MCF 10A (cell line): ENCODE data around the gene SLC22A12. TPM values are rescaled to one million over a fixed set of nuclear protein-coding genes. Genes with fewer than 3 reads are reported as not detected.

Experiments
- BruUV-seq: library from RNA; stranded (reverse); fragments of 400-500 nt; replicated peaks from 2 replicates; lab custom pipeline; 2021; lab: Mats Ljungman, UMichigan
- CTCF ChIA-PET: fragments of 300-600 bp; sonication (Branson Sonifier 250); formaldehyde crosslinking; extraction: SDS; loops from one replicate; lab custom pipeline; 2021; ENCODE audit warnings: antibody characterized with exemption, inconsistent platforms; lab: Yijun Ruan, JAX
- POLR2A ChIA-PET: fragments of 300-600, 350-650 bp; sonication (Branson Sonifier 250); formaldehyde crosslinking; extraction: SDS; loops from one replicate; lab custom pipeline; 2020; ENCODE audit warnings: antibody characterized with exemption, inconsistent platforms; lab: Yijun Ruan, JAX
- DNase-seq: peaks from one replicate; pipeline ENCODE4 v3.0.0-alpha.2; 2018; ENCODE audit not compliant: unreplicated experiment
- H3K27ac Mint-ChIP-seq: one replicate; pipeline ENCODE4 v1.8.0; 2022; ENCODE audit warnings: mild to moderate bottlenecking, low read depth, mixed read lengths; ENCODE audit not compliant: unreplicated experiment
- H3K27me3 Mint-ChIP-seq: one replicate; pipeline ENCODE4 v1.8.0; 2022; ENCODE audit warnings: mixed read lengths; ENCODE audit not compliant: insufficient read depth, unreplicated experiment
- H3K36me3 Mint-ChIP-seq: one replicate; pipeline ENCODE4 v1.8.0; 2022; ENCODE audit warnings: mild to moderate bottlenecking, moderate library complexity, mixed read lengths; ENCODE audit not compliant: insufficient read depth, unreplicated experiment
- H3K4me1 Mint-ChIP-seq: one replicate; pipeline ENCODE4 v1.8.0; 2022; ENCODE audit warnings: mixed read lengths; ENCODE audit not compliant: insufficient read depth, unreplicated experiment
- H3K4me3 Mint-ChIP-seq: one replicate; pipeline ENCODE4 v1.8.0; 2022; ENCODE audit warnings: mild to moderate bottlenecking, moderate library complexity, mixed read lengths; ENCODE audit not compliant: unreplicated experiment
- H3K9me3 Mint-ChIP-seq: one replicate; pipeline ENCODE4 v1.8.0; 2022; ENCODE audit warnings: mixed read lengths; ENCODE audit not compliant: unreplicated experiment
- CTCF ChIP-seq: fragments of 200-600 bp; IDR thresholded peaks from one replicate; pipeline ENCODE4 v1.8.0; 2022; ENCODE audit warnings: antibody characterized with exemption, mild to moderate bottlenecking; ENCODE audit not compliant: unreplicated experiment
- intact Hi-C: fragments of 100-400 bp; cut with micrococcal nuclease; formaldehyde crosslinking; loops from 2 replicates; pipeline ENCODE4 v1.14.1; 2022
- total RNA-seq: library from RNA; stranded (reverse); gene quantifications from 2 replicates; pipeline ENCODE4 v1.2.3, GENCODE V29; 2022

Gene SLC22A12
- total RNA-seq, 1 experiment from 2014 or later, result not detected

DNA sequence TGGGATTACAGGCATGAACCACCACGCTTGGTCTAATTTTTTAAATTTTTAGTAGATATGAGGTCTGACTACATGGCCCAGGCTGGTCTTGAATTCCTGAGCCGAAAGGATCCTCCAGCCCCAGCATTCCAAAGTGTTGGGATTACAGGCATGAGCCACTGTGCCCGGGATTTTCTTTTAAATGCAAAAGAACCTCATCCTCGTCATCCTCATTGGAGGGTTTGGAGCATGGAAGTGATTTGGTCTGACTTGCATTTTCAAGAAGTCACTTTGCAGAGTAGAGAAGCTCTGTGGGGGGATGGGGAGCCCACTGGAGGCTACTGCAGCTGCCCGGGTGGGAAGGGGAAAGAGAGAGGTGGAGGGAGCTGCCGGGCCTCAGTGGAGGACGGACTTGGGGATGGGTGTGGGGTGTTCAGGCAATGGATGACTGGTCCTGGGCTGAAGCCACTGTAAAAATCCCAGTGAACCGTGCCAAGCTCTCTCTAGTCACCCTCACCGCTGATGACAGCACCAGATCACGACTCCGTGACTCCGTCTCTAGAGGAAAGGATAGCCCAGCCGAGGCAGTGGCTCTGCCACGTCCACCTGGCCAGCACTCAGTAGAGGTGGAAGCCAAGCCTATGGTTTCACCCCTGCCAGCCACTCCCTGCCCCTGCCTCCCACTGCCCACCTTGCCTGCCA lies 32.8 kb upstream of the SLC22A12 start:
- no peak for DNase-seq
- Mint-ChIP-seq H3K4me3 (no peak overlapping the region), H3K27me3 (peaks cover 12% of the 10 kb centered on the region), H3K9me3 (no peaks in the 10 kb centered on the region), H3K4me1 (no peaks in the 10 kb centered on the region), H3K36me3 (no peaks in the 10 kb centered on the region), H3K27ac (no peak overlapping the region)
- ChIA-PET POLR2A (no interaction called here), CTCF (interaction anchor here (0.6 to 1.4 kb wide), 6 partner anchors 91 to 217 kb away, joined by 3 to 5 read pairs (median 4); no protein-coding TSS in a partner anchor)
- intact Hi-C loops, result no loop called here
- BruUV-seq, result no TSS peak
- TF ChIP-seq CTCF, result no peak

DNA sequence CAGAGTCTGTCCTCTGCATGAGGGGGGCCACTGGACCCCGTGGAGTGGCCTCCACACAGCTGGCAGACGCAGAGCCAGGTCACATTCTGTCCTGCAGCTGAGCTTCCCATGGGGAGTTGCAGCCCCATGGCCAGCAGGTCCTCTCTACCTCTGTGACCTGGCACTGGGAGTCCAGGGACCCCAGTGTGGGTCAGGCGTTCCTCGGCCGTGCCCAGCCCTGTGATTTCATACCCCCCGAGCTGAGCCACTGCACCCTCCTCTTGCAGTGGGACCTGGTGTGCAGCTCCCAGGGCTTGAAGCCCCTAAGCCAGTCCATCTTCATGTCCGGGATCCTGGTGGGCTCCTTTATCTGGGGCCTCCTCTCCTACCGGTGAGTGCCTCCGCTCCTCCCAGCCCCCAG lies 32.2 kb upstream of the SLC22A12 start:
- no peak for TF ChIP-seq CTCF
- H3K27ac Mint-ChIP-seq, result no peak overlapping the region
- no peak overlapping the region for H3K4me3 Mint-ChIP-seq
- BruUV-seq, result no TSS peak
- ChIA-PET POLR2A (no interaction called here), CTCF (interaction anchor here (0.6 to 1.4 kb wide), 3 partner anchors 92 to 205 kb away, joined by 3 to 4 read pairs (median 3); no protein-coding TSS in a partner anchor)
- no peaks in the 10 kb centered on the region for H3K4me1 Mint-ChIP-seq
- no peaks in the 10 kb centered on the region for H3K9me3 Mint-ChIP-seq
- intact Hi-C loops, result no loop called here
- DNase-seq, result no peak
- peaks cover 12% of the 10 kb centered on the region for H3K27me3 Mint-ChIP-seq
- H3K36me3 Mint-ChIP-seq, result no peaks in the 10 kb centered on the region

GRCh38 chr11:64559351-64560138 lies 31.5 kb upstream of the SLC22A12 start:
- intact Hi-C loops, result no loop called here
- Mint-ChIP-seq H3K9me3 (no peaks in the 10 kb centered on the region), H3K36me3 (no peaks in the 10 kb centered on the region), H3K27me3 (peaks cover 12% of the 10 kb centered on the region), H3K4me1 (no peaks in the 10 kb centered on the region), H3K4me3 (no peak overlapping the region), H3K27ac (no peak overlapping the region)
- BruUV-seq, result no TSS peak
- TF ChIP-seq CTCF, result no peak
- ChIA-PET CTCF (interaction anchor here (0.8 to 1.4 kb wide), 3 partner anchors 17 to 129 kb away, joined by 3 read pairs; no protein-coding TSS in a partner anchor), POLR2A (interaction anchor here (0.7 kb wide), 1 partner anchor 104 kb away, joined by 3 read pairs; no protein-coding TSS in a partner anchor)
- DNase-seq, result no peak
